Activated T-cell treated with anti-CD3 and anti-CD28 coated beads, Interleukin-2, amount 50 U/mL, for 24 hours (primary cell): ENCODE measurements around the gene KIAA1217.
"Not testable (repeated sequence)": the region's sequence is repeated elsewhere in the genome, so short reads cannot be mapped to it uniquely, and the experiment has no call there.

ENCODE experiments used
- DNase-seq: peaks from one replicate; pipeline ENCODE4 v3.0.0-alpha.2; 2020
- H3K27ac Mint-ChIP-seq: 2 replicates; pipeline ENCODE4 v1.8.0; 2020; ENCODE audit warnings: mild to moderate bottlenecking, mixed read lengths
- H3K27me3 Mint-ChIP-seq: 2 replicates; pipeline ENCODE4 v1.8.0; 2020; ENCODE audit warnings: mixed read lengths
- H3K36me3 Mint-ChIP-seq: 2 replicates; pipeline ENCODE4 v1.8.0; 2020; ENCODE audit warnings: low read depth, mixed read lengths
- H3K4me1 Mint-ChIP-seq: 2 replicates; pipeline ENCODE4 v1.8.0; 2020; ENCODE audit warnings: low read depth, mixed read lengths
- H3K4me3 Mint-ChIP-seq: 2 replicates; pipeline ENCODE4 v1.8.0; 2020; ENCODE audit warnings: mild to moderate bottlenecking, moderate library complexity, mixed read lengths
- H3K9me3 Mint-ChIP-seq: 2 replicates; pipeline ENCODE4 v1.8.0; 2020; ENCODE audit warnings: mixed read lengths

The KIAA1217 gene

DNA sequence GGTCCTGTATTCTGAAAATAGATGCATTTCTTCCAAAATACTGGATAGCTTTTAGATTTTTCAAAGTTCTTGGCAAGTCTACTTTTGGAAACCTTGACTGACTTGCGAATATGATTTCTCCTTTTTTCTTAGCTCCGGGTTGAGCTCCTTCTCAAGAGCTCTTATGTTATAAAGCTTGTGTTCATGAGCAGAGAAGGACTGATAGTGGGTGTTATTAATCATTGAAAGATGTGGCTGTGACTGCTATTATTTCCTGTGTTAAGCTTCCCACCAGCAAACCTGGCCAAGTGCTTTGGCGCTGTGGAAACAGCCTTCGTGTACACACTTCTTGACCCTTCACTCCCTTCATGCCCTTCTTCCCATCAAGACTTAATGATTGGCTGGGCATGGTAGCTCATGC, 98.2 kb downstream of the KIAA1217 start:
- Mint-ChIP-seq H3K36me3 (no peaks in the 10 kb centered on the region), H3K27me3 (peaks cover 16% of the 10 kb centered on the region), H3K4me1 (no peaks in the 10 kb centered on the region), H3K27ac (no peak overlapping the region), H3K4me3 (no peak overlapping the region), H3K9me3 (no peaks in the 10 kb centered on the region)
- no peak for DNase-seq

DNA sequence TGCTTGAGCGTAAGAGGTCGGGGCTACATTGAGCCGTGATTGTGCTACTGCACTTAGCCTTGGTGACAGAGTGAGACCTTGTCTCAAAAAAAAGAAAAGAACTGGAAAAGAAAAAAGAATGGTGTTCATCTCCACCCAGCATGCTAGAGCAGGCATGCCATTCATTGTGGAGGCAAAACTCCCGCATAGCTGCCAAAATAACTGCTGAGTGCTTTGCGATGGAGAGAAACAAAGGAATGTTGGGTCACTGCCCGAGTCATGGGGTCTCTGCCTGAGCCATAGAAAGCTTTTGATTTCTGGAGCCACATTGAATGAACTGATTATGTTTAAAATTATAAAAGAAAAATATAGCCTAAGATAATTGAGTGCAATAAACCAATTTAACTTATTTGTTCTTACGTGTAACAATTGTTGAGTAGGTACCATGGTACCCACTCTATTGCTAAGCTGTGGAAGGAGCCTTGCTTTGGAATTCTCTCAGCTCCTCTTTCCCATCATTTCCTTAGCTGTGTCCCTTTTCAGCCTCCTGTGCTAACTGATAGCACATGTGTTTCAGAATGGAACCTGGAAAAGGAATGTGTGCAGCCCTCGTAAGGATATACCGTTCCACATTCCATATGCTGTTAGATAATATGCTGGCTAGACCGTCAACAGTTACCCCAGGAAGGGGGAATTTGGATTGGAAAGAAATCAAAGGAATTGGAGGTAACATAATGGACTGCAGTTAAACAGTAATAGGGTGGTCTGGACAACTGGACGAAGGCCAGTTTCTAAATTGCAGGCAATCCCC, 99.0 kb downstream of the KIAA1217 start:
- no peak for DNase-seq
- no peaks in the 10 kb centered on the region for H3K9me3 Mint-ChIP-seq
- no peak overlapping the region for H3K4me3 Mint-ChIP-seq
- no peak overlapping the region for H3K27ac Mint-ChIP-seq
- H3K36me3 Mint-ChIP-seq = no peaks in the 10 kb centered on the region
- no peaks in the 10 kb centered on the region for H3K4me1 Mint-ChIP-seq
- H3K27me3 Mint-ChIP-seq = peaks cover 16% of the 10 kb centered on the region

DNA sequence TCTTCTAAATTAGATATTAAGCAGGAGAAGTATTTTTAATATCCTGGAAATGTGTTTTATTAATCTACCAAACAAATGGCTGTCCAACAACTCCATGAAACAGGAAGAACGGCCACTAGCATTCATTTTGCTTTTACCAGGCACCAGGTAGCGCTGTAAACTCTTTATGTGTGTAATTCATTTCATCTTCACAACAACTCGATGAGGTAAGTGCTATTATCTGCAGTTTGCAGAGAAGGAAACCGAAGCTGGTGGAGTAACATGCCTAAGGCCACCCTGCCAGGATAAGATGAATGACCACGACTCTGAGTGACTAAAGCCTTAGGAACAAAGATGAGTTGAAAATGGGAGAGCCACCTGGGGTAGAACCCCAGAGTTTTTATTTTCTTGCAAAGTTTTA, 101.2 kb downstream of the KIAA1217 start:
- no peak overlapping the region for H3K4me3 Mint-ChIP-seq
- peaks cover 11% of the 10 kb centered on the region for H3K27me3 Mint-ChIP-seq
- no peak overlapping the region for H3K27ac Mint-ChIP-seq
- DNase-seq = no peak
- H3K9me3 Mint-ChIP-seq = no peaks in the 10 kb centered on the region
- no peaks in the 10 kb centered on the region for H3K36me3 Mint-ChIP-seq
- H3K4me1 Mint-ChIP-seq = no peaks in the 10 kb centered on the region

DNA sequence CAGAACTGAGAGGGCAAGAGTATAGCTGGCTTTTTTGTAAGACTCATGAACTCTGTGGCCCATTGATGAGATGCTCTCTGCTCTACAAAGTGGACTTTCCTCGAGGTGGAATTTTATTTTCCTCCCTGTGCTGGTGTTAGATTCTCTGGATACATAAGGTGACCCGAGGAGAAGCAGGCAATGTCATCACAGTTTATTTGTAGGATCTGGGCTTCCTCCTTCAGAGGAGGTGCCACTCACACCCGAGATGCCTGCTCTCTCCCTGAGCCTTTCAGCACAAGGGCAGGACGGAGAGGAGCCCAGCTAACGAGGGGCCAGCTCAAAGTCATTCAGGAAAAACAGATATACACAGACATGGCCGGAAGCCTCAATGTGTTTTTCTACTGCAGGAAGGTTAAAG, 103.0 kb downstream of the KIAA1217 start:
- no peaks in the 10 kb centered on the region for H3K9me3 Mint-ChIP-seq
- peaks cover under 1% of the 10 kb centered on the region for H3K27me3 Mint-ChIP-seq
- no peaks in the 10 kb centered on the region for H3K36me3 Mint-ChIP-seq
- no peaks in the 10 kb centered on the region for H3K4me1 Mint-ChIP-seq
- no peak overlapping the region for H3K4me3 Mint-ChIP-seq
- no peak overlapping the region for H3K27ac Mint-ChIP-seq
- no peak for DNase-seq

DNA sequence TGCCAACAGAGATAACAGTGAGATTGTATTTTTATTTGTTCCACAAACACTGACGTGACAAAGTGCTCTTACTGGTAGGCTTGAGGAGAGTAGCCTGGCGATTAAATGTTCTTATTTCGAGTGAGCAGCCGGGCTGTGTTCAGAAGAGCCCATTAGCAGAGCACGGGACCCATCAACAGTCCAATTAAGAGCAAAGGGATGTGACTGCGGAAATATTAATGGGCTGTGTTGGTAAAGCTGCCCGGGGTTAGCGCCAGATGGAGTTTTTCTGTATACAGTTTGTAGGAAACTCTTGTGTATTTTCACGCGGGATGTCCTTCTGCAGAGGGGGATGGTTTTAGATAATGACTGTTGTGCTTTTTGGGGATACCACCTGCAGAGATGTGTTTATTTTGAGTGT, 104.3 kb downstream of the KIAA1217 start:
- DNase-seq = no peak
- no peaks in the 10 kb centered on the region for H3K4me1 Mint-ChIP-seq
- H3K4me3 Mint-ChIP-seq = no peak overlapping the region
- H3K27ac Mint-ChIP-seq = no peak overlapping the region
- H3K27me3 Mint-ChIP-seq = no peaks in the 10 kb centered on the region
- no peaks in the 10 kb centered on the region for H3K9me3 Mint-ChIP-seq
- H3K36me3 Mint-ChIP-seq = no peaks in the 10 kb centered on the region

DNA sequence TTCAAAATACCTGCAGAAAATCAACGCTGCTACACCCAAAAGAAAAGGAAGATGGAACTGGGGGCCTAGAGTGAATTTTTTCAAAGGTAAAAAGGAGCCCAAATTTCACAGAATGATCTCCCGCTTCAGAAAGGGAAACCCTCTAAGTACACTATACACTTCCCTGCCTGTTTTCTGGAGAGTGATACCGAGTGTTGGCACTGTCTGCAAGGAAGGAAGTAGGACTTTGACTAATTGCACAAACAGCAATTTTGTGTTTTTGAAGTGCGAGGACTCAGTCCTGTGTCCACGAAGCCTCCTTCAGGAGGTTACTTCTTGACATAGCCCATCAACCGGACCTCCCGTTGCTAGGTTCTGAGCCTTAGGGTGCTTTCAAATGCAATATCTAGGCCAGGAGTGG, 106.3 kb downstream of the KIAA1217 start:
- Mint-ChIP-seq H3K4me1 (no peaks in the 10 kb centered on the region), H3K9me3 (no peaks in the 10 kb centered on the region), H3K27ac (no peak overlapping the region), H3K4me3 (no peak overlapping the region), H3K27me3 (peaks cover 6% of the 10 kb centered on the region), H3K36me3 (no peaks in the 10 kb centered on the region)
- DNase-seq = no peak

DNA sequence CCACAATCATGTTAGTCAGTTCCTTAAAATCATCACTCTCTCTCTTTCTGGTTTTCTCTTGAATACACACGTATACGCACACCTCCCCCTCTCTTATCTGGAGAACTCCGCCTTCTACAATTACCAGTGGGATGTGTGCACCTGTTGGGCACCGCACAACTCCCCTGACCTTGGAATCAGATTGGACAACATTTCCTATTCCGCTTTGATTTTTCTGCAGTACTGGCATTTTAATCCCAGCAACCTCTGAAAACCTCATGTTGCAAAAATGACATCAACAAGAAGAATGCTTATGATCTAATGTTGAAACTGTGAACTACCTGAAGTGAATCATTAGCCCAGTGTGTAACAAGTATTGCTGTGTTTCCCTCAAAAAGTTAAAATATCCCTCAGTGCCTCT, 109.6 kb downstream of the KIAA1217 start:
- no peaks in the 10 kb centered on the region for H3K36me3 Mint-ChIP-seq
- peaks cover 6% of the 10 kb centered on the region for H3K27me3 Mint-ChIP-seq
- H3K27ac Mint-ChIP-seq = no peak overlapping the region
- no peaks in the 10 kb centered on the region for H3K4me1 Mint-ChIP-seq
- H3K9me3 Mint-ChIP-seq = no peaks in the 10 kb centered on the region
- H3K4me3 Mint-ChIP-seq = no peak overlapping the region
- no peak for DNase-seq

DNA sequence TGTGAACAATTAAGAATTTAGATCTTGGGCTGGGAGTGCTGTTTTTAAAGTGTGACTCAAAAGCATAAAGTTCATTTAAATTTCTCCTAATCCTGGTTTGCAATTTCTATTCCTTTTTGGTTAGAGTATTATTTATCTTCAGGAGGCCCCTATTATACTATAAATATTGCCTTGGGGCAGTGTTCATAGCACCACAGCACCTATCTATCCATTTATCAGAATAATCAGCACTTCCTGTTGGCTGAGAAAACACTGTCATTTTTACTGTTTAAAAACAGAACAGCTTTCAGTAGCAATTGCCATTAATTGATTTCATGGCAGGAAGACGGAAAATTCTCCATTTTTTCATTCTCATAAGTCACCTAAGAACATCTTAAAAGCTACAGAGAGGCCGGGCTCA, 111.4 kb downstream of the KIAA1217 start:
- Mint-ChIP-seq H3K4me3 (no peak overlapping the region), H3K36me3 (no peaks in the 10 kb centered on the region), H3K9me3 (no peaks in the 10 kb centered on the region), H3K4me1 (no peaks in the 10 kb centered on the region), H3K27ac (no peak overlapping the region), H3K27me3 (peaks cover 6% of the 10 kb centered on the region)
- no peak for DNase-seq

DNA sequence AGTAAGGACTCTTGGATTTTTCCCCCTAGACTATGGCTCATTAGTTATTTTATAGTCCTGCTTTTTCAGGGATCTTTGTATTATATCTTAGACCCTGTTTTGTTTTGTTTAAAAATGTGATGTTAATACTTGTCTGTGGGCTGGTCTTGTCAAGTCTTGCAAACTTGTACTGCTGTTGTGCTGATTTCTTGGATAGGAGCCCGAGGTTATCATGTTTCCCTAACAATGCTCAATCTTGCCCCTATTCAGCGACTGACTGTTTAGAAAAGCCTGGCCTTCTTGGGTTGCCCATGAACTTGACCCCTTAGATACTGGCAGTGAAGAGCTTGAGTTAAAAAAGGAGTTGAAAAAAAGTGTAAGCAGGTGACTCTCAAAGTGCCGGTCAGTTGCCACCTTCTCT, 115.7 kb downstream of the KIAA1217 start:
- Mint-ChIP-seq H3K9me3 (peaks cover 7% of the 10 kb centered on the region), H3K36me3 (no peaks in the 10 kb centered on the region), H3K27ac (no peak overlapping the region), H3K4me1 (no peaks in the 10 kb centered on the region), H3K4me3 (no peak overlapping the region), H3K27me3 (peaks cover 2% of the 10 kb centered on the region)
- no peak for DNase-seq

DNA sequence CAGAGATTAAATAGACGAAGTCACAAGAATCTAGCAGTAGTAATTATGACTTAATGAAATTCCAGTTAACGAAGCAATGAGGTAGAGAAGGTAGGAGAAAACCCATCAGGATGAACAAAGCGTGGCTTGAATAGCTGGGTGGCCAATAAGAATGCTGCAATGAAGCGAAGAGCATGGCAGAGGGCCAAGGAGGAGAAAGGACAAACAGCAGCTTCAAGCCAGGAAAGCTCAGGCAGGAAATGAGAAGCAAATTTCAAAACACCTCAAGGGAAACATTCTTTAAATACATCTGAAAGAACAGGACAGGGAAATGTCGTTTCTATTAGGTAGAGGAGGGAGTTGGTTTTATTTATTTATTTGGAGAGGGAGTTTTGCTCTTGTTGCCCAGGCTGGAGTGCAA, 122.5 kb downstream of the KIAA1217 start:
- no peaks in the 10 kb centered on the region for H3K36me3 Mint-ChIP-seq
- no peaks in the 10 kb centered on the region for H3K4me1 Mint-ChIP-seq
- DNase-seq = no peak
- H3K4me3 Mint-ChIP-seq = no peak overlapping the region
- H3K27me3 Mint-ChIP-seq = peaks cover 3% of the 10 kb centered on the region
- H3K9me3 Mint-ChIP-seq = peaks cover 7% of the 10 kb centered on the region
- H3K27ac Mint-ChIP-seq = no peak overlapping the region

DNA sequence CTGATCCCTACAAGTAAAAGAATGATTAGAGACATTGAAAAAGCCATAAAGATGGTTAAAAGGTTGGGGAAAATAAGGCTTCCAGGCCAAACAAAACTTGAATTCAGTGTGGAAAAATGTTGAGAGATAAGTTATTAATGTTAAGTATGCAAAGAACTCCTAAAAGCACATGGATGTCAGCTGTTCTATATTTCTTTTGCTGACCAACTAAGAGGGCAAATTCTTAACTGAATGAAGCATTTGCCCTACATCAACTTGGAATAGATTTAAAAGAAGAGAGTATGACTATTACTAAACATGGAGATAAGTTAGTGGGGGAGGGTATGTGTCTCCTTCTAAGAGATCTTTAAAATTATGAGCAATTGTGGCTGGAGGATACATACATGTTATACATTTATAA, 124.8 kb downstream of the KIAA1217 start:
- no peaks in the 10 kb centered on the region for H3K36me3 Mint-ChIP-seq
- H3K9me3 Mint-ChIP-seq = no peaks in the 10 kb centered on the region
- H3K27ac Mint-ChIP-seq = no peak overlapping the region
- peaks cover 3% of the 10 kb centered on the region for H3K27me3 Mint-ChIP-seq
- H3K4me1 Mint-ChIP-seq = no peaks in the 10 kb centered on the region
- no peak overlapping the region for H3K4me3 Mint-ChIP-seq
- DNase-seq = no peak

DNA sequence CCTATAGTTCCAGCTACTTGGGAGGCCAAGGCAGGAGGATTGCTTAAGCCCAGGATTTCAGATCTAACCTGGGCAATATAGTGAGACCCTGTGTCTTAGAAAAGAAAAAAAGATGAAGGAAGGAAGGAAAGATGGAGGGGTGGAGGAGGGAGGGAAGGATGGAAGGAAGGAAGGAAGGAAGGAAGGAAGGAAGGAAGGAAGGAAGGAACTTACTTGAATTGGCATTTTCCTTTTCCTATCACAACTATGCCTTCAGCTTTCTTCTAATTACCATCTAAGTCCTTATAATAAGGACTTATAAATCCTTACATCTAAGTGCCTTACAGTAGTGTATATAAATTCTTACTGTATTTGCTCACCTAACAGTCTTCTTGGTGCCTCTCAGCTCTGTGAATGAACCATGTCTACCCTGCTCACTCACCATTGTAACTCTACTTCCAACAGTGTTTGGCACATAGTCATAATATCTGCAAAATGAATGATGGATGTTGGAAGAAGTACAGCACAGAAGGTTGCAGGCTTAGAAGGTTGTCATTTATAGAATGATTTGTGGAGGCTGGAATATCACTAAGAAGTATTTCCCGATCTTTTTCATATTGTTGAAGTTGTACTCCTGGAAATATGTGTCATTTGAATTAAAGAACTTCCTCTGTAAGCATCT, 125.5 kb downstream of the KIAA1217 start:
- peaks cover 3% of the 10 kb centered on the region for H3K27me3 Mint-ChIP-seq
- H3K4me1 Mint-ChIP-seq = no peaks in the 10 kb centered on the region
- H3K4me3 Mint-ChIP-seq = no peak overlapping the region
- H3K27ac Mint-ChIP-seq = no peak overlapping the region
- H3K9me3 Mint-ChIP-seq = no peaks in the 10 kb centered on the region
- H3K36me3 Mint-ChIP-seq = no peaks in the 10 kb centered on the region
- DNase-seq = no peak

DNA sequence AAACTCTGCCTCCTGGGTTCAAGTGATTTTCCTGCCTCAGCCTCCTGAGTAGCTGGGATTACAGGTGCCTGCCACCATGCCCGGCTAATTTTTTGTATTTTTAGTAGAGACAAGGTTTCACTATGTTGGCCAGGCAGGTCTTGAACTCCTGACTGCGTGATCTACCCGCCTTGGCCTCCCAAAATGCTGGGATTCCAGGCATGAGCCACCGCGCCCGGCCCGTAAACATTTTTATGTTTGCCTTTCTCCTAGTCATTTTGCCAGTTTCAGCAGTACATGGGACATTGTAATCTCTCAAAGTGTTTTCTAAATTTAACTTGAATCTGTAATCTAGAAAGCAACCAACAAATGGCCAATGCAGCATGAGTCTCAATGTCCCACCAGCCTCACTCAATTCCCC, 128.8 kb downstream of the KIAA1217 start:
- H3K27ac Mint-ChIP-seq, DNase-seq, H3K9me3 Mint-ChIP-seq, H3K4me3 Mint-ChIP-seq, H3K36me3 Mint-ChIP-seq, H3K27me3 Mint-ChIP-seq, H3K4me1 Mint-ChIP-seq: not testable (repeated sequence)

DNA sequence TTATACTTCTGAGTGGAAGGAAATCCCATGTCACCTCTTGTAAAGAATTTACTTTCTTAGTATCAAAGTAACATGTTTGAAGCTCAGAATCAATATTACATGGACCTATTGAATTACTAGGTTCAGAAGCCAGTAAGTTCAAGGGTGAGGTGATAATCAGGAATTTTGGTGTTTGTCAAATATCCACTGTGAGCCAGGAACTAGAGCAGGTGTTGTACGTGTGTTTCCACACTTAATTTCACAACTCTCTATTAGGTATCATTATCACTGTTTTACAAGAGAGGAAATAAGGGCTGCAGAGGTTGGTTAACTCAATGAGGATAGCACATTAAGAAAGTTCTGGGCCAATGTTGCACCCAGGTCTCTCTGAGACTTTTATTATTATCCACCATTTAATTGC, 130.4 kb downstream of the KIAA1217 start:
- Mint-ChIP-seq H3K27me3 (peaks cover 6% of the 10 kb centered on the region), H3K4me3 (no peak overlapping the region), H3K4me1 (no peaks in the 10 kb centered on the region), H3K27ac (no peak overlapping the region), H3K36me3 (no peaks in the 10 kb centered on the region), H3K9me3 (no peaks in the 10 kb centered on the region)
- no peak for DNase-seq

DNA sequence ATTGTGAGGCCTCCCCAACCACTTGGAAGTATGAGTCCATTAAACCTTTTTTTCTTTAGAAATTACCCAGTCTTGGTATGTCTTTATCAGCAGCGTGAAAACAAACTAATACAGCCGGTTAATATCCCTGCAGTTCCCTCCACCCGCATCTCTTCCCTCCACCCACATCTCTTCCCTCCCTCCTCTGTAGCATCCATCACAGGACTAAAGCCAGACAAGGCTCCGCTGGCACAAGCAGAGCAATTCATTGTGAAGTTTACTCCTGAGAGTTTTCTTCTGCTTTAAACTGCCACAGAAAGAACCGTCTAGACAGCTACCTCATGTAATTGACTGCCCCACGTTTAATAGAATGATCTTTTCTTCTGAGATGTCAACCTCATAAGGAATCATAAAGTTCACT, 131.5 kb downstream of the KIAA1217 start:
- Mint-ChIP-seq H3K9me3 (no peaks in the 10 kb centered on the region), H3K4me1 (no peaks in the 10 kb centered on the region), H3K27me3 (peaks cover 6% of the 10 kb centered on the region), H3K27ac (no peak overlapping the region), H3K4me3 (no peak overlapping the region), H3K36me3 (no peaks in the 10 kb centered on the region)
- no peak for DNase-seq
